Measurements from ENCODE around the gene TUBAL3.
"Not testable (repeated sequence)": the region's sequence is repeated elsewhere in the genome, so short reads cannot be mapped to it uniquely, and the experiment has no call there.

TUBAL3 gene

DNA sequence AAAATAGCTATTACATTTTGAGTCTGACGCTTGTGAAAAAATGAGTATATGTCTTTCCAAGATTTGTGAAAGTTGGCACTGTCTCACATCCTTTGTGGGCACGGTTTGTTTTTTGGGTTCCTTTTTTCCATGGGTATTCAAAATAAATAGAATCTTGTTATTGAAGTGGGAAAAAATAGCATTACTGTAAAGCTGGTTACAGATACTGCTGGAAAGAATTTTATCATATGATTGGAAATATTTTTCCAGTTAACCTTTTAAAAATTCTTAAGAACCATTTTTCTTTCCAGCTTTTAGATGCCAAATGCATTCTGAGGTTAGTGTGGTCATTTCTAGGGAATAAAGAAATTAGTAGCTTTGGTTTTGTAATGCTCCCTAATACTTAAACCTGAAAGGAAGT, 19.1 kb upstream of the TUBAL3 start:
- no peak for DNase-seq

DNA sequence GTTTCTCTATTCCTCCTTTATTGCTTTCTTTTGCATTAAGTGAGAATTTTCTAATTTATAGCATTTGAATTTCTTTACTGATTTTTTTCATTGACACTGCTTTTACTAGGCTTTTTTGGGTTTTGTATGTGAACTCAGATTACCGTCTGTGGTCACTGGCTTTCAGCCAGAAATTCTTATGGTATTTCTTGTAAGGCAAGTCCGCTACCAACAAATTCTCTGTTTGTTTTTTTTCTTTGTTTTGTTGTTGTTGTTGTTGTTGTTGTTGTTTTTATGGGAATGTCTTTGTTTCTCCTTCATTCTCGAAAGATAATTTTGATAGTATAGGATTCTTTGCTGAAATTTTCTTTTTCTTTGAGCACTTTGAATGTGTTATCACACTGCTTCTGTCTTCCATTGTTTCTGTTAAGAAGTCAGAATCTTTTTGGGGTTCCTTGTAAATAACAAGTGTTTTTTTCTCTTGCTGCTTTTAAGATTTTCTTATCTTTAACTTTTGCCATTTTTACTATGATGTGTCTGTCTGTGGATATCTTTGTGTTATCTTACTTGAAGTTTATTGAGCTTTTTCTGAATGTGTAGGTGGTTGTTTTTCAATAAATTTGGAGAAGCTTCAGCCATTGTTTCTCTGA, 15.0 kb upstream of the TUBAL3 start:
- no peak for DNase-seq

DNA sequence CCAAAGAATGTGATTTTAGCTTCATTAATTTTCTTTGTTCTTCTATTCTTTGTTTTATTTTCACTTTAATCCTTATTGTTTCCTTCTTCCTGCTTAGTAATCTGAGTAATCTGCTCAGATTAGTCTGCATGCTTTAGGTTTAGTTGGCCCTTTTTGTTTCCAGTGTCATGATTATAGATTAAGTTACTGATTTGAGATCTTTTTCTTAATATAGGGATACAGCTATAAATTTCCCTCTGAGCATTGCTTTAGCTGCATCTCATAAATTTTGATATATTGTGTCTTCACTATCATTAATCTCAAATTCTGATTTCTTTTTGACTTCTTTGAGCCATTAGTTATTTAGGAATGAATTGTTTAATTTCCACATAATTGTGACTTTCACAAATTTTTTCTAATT, 14.0 kb upstream of the TUBAL3 start:
- DNase-seq, result no peak

DNA sequence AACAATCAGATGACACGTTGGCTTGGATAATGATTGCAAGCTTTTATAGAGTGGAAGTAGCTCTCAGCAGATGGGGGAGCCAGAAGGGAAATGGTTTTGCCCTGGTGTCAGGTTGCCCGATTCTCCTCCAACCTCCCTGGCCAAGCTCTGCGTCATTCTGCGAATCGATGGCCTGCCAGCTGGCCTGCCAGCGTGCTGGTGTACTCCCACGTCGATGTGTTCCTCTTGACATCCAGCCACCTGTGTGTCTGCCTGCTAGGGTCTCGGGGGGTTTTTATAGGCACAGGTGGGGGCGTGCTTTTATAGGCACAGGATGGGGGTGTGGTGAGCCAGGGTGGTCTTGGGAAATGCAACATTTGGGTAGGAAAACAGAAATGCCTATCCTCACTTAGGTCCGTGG, 12.4 kb upstream of the TUBAL3 start:
- no peak for DNase-seq

DNA sequence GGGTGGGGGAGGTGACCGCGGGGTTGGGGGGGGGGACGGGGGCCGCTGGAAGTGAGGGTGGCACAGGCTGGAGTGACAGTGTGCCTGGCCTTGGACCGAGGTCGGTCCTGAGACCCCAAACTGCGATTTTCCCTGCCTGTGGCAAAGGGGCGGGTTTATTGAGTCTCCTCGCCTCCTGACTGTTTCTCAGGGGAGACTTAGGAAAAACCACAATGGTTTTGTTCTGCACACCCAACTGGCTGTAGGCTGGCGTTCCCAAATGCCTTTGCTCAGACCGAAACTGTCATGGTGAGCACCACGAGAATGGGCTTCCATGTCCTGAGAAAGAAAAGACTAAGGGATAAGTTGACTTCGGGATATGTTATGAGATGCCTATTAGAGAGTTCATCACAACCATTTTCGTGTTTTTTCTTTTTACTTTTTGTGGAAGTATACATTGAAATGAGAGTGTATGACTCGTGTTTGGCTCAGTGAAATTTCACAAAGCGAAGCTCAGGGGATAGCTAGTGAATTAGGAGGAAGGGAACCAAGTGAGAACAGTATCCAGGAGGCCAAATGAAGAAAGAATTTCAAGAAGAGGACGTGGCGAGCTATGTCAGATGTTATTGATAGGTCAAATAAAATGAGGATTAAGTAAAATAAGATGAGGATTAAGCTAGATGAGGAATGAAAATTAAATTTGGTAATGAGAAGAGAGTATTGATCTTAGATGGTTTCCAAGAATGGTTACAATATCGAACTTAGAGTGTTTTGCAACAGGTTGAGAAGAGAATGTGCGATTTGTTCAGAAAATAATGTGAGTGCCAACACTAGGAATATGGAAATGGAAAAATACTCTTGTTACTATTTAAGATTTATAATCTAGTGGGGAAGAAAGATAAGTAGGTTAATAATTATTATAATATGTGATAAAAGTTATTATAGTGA, 8.6 kb upstream of the TUBAL3 start:
- DNase-seq, result peak; percentile 17 to 36 (median 25)

DNA sequence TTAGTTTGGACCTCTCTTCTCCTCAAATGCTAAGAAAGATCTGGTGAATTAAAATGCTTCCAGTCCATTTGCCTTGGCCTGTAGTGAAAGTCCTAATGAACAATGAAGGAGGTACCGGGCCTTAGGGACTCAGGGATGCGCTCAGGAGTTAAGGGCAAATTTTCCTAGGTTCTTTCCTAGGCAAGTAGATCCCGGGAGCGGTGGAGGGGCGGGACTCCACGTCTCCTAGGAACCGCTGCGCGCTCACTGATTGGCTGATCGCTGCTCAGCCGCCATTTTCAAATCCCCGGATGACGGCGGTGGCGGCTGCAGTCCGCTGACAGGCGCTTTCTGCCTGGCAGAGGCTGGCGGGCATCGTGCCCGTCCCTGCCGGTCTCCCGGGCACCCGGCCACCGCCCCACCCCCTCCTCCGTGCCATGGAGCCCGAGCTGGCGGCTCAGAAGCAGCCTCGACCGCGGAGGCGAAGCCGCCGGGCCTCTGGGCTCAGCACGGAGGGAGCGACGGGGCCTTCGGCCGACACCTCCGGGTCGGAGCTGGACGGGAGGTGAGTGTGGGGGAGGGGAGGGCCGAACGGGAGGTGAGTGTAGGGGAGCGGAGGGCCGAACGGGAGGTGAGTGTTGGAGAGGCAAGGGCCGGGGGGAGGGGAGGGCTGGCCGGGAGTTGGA, 7.8 kb upstream of the TUBAL3 start, which contains the start of gene NET1:
Gene NET1 (plus strand): TSS at position 281 of the 665 bp plus-strand sequence. CDS start 136 bp downstream, at position 417.
- DNase-seq, result peak; percentile 87 to 92 (median 88)

DNA sequence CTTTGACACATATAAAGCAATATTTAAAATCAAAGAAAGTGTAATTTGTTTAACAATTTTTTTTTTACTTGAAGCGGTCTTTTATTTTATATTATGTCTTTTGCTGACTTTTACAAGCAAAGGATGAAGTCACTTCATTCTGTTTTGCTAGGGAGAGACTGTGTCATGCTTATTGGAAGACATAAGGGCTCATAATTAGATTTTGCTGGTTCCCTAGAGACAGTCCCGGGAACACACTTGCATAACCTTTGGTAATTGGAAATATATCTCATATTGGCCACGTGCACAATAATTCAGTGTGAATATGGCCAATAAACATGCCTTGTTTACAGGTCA, 7.3 kb upstream of the TUBAL3 start:
- no peak for DNase-seq

DNA sequence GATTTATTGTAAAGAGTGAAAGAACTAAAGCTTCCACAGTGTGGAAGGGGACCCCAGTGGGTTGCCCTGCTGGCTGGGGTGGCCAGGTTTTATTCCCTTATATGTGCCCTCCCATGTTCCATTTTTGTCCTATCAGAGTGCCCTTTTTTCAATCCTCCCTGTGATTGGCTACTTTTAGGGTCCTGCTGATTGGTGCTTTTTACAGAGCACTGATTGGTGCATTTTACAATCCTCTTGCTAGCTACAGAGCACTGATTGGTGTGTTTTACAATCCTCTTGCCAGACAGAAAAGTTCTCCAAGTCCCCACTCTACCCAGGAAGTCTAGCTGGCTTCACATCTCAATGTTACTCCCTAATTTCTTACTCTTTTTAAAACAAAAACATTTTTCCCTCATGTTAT, 6.2 kb upstream of the TUBAL3 start:
- DNase-seq, result not testable (repeated sequence)

DNA sequence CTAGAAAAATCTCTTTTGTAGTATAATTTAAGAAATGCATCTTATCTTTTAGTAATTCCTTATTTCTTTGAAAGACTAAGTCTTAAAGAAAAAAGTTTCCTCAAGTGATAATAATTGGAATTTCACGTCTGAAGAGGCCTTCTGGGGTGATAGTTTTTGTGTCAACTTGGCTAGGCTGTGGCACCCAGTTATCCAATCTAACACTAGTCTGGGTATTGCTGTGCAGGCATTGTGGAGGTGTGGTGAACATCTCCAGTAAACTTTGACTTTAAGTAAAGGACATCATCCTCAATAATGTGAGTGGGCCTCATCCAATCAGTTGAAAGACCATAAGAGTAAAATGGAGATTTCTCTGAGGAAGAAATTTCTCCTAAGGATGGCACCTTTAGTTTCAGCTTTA, 2.3 kb upstream of the TUBAL3 start:
- no peak for DNase-seq

DNA sequence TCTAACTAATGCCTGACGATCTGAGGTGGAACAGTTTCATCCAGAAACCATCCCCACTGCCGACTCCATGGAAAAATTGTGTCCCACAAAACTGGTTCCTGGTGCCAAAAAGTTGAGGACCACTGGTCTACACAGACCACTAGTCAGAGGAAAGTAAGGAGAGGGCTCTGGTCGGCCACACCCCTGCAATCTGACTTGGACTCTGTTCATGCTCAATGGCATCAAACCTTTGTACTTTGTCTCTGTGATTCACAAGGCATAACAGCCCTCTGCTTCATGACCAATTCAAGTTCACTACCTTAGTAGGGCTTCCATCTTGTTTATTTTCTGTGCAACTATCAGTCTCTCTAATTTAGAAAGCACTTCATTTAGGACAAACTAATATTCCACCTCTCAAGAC, 1.8 kb downstream of the TUBAL3 start:
- DNase-seq, result no peak

DNA sequence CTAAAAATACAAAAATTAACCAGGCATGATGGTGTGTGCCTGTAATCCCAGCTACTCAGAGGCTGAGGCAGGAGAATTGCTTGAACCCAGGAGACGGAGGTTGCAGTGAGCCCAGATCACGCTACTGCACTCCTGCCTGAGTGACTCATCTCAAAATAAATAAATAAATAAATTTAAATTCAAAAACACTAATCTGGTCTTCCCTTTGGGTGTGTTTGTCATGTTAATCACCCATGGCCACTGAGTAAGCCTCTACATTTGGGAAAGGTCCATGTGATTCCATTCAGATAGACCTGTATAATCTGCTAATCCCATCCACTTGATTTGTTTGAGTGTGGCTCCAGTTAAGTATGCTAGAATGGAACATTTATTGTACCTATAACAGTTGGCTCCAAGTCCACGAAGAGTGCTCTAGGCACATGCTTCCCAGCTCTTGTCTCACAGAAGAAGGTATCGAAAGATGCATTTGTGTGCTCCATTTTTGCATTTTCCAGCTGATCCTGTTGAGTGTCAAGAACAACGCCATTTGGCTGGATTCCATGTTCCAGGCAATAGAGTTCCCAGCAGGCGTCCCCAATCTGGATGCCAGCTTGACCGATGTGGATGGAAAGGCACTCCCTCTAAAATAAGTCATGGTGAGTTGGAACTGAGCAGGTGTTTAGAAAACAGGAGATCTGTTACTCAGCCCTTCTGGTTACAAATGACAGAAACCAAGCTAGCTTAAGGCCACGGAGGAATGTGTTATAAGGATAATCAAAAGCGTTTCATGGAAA, 4.0 kb downstream of the TUBAL3 start:
- DNase-seq, result no peak

DNA sequence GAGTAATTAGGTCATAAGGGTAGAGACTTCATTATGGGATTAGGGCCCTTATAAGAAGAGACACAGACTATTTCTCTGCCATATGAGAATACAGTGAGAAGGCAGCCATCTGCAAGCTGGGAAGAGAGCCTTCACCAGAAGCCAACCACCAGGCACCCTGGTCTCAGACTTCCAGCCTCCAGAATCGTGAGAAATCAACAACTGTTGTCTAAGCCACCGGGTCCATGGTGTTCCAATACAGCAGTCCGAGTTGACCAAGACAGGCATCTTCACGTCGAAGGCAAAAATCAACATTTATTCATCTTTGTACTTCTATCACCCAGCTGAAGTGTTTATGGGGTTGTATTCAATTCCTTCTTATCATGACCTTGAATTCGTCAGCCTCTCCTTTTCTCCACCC, 5.3 kb downstream of the TUBAL3 start:
- DNase-seq, result no peak

DNA sequence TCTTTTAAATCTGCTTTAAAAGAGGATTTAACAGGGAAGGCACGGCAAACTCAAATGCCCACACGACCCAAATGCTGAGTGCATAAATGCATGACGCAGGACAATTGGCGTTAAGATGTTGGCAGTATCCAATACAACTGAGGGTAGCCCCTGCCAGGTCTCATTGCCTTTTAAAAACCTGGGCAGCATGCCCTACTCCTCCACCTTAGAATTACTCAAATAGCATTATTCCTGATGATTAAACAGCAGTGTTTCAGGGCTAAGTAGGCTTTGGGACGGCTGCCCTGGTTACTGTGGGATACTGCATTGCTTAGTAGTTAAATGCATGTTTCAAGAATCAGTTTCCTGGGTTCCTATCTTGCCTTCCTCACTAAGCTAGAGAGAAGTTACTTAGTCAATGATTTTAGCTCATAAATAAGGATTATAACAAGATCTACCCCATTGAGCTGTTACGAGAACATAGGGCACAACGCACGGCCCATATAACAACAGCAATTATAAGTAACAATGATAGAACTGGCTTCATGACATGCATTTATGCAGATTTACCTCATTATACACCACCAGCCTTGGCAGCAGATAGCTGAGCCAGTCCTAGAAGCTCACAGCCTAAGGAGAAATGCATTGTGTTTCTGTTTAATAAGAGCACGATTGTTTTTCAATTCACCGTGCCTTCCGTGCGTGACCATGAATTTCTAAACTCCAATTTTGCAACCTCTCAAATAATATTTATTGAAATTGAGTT, 7.9 kb downstream of the TUBAL3 start:
- DNase-seq, result no peak

DNA sequence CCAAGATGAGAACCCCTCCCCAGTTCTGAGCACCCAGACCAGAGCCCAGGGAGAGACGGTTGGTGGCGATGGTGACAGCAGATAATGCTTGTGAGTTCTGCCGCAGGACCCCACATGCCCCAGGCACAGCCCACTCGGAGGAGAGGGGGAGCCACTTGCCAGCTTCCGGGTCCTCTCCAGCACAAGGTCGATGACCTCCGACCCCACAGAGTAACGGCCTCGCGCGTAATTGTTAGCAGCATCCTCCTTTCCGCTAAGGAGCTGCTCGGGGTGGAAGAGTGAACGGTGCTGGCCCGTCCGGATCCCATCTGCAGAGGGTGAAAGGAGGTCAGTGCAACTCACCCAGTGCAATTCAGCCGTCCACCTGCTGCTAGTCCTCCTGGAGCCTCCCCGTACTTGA, 9.5 kb downstream of the TUBAL3 start:
- no peak for DNase-seq

DNA sequence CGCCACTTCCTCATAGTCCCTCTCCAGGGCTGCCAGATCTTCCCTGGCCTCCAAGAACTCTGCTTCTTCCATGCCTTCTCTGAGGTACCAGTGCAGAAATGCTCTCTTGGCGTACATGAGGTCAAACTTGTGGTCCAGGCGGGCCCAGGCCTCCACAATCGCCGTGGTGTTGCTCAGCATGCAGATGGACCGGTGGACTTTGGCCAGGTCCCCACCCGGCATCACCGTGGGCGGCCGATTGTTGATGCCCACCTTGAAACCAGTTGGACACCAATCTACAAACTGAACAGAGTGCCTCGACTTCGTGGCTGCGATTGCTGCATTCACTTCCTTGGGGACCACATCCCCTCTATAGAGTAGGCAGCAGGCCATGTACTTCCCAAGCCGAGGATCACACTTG, 11.1 kb downstream of the TUBAL3 start:
- DNase-seq, result no peak

DNA sequence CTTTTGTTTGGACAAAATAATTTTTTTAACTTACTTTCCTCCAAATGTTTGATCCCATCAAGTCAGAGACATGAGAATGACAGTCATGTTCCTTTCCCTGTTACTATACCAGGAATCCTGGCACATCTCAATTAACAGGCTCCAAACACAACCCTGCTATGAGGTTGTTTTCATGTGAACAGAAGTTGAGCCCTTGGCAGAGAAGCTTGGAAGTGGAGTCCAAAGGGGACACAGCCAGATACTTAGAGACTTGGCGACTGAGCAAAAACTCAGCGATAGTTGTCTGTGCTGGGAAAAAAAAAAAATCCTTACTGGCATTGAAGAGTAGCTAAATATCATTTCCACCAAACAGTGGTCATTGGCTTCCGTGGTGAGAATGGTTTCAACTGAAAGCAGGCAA, 12.8 kb downstream of the TUBAL3 start:
- no peak for DNase-seq

DNA sequence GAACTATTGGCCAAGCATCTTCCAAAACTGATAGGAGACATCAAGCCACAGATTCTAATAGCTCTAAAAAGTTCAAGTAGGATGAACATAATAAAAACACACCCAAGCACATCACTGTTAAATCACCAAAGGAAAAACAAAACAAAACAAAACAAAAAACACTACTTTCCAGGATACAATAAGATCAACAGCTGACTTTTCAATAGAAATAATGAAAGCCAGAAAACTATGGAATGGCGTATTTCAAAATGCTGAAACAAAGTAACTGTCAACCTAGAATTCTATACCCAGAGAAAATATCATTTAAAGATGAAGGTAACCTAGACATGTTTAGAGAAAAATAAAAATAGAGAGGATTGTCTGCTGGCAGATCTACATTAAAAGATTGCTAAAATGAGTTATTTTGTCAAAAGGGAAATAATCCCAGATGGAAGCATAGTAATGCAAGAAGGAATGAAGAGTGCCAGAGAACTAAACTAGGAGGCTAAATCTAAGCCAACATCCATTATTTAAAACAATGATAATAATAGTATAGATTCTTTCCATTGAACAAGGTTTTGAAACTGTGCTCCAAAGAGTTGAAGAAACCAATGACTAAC, 13.9 kb downstream of the TUBAL3 start:
- no peak for DNase-seq

DNA sequence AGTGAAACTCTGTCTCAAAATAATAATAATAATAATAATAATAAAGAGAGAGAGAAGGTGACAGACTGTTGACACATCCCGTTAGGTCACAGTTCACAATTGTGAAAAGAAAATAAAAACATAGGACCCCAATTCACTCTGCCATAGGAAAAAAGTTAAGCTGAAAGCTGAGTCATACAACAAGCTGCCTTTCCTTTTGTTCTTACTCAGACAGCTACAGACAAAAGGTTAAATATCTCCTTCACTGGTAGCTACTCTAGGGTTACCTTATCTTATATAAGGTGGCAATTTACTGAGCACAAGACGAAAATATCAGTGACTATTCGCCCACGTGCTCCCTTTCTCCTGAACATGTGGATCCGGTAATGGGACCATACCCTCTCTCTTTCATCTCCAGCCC, 17.5 kb downstream of the TUBAL3 start:
- DNase-seq, result no peak

DNA sequence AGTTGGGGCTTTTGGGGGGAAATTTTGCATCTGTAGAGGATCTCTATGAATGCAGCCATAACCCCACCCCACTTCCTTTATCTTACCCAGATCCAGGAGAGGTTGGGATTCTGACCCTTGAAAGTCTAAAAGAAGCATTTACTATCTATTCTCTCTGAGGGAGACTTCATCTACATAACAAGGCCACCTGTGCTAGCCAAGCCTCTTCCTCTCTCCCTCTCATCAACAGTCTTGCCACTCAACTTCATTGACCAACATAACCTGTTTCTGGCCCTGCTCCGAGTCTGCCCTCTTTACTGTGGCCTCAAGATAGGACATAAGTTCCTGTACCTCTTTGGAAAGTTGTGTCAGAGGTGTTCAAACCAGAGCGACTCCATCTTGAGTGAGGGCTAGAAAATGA, 19.4 kb downstream of the TUBAL3 start:
- DNase-seq, result no peak

DNA sequence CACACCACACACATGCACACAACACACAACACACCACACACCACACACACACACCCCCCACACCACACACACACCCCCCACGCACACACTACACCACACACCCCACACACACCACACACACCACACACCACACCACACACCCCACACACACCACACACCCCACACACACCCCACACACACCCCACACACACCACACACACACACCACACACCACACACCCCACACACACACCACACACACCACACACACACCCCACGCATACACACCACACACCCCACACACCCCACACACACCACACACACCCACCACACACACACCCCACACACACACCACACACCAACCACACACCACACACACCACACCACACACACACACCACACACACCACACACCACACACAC, 23.4 kb downstream of the TUBAL3 start:
- no peak for DNase-seq

DNA sequence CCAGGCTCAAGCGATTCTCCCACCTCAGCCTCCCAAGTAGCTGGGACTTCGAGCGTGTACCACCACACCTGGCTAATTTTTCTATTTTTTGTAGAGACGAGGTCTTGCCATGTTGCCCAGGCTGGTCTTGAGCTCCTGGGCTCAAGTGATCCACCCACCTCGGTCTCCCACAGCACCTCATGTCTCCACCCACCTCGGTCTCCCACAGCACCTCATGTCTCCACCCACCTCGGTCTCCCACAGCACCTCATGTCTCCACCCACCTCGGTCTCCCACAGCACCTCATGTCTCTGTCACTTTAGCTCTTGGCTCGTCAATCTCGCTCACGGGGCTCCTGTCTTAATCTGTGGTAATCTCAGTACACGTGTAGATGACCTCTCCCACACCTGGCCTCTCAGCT, 24.2 kb downstream of the TUBAL3 start:
- not testable (repeated sequence) for DNase-seq

DNA sequence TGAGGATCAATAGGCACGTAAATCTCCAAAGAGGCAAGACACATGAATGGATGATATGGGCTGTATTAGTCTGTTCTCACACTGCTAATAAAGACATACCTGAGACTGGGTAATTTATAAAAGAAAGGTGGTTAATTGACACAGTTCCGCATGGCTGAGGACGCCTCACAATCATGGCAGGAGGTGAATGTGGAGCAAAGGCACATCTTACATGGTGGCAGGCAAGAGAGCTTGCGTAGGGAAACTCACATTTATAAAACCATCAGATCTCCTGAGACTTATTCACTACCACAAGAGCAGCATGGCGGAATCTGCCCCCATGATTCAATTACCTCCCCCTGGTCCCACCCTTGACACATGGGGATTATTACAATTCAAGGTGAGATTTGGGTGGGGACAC, 25.4 kb downstream of the TUBAL3 start:
- not testable (repeated sequence) for DNase-seq
